Keratinocyte (primary cell): ENCODE measurements around the gene STX16. TPM values are rescaled to one million over a fixed set of nuclear protein-coding genes. Genes with fewer than 3 reads are reported as not detected.

Experiments
- DNase-seq: peaks from one replicate; pipeline ENCODE4 v3.0.0-alpha.2; 2011; ENCODE audit warnings: low read depth, missing footprints, low spot score
- FAIRE-seq: peaks from 2 replicates; lab custom pipeline; 2011; peaks lifted over from hg19 to GRCh38; lab: Jason Lieb, UNC
- H2AFZ ChIP-seq: 2 replicates; pipeline ENCODE4 v1.6.0; 2012; ENCODE audit warnings: low read length, control low read depth, inconsistent platforms; ENCODE audit not compliant: control insufficient read depth
- H3K27ac ChIP-seq: 2 replicates; pipeline ENCODE4 v1.5.1; 2011; ENCODE audit warnings: low read length; ENCODE audit not compliant: control insufficient read depth, insufficient read depth
- H3K27me3 ChIP-seq: 3 replicates; pipeline ENCODE4 v1.6.0; 2011; ENCODE audit warnings: low read length; ENCODE audit not compliant: control insufficient read depth, insufficient read depth; ENCODE audit errors: extremely low read depth
- H3K36me3 ChIP-seq, 2 experiments: 2 replicates in 1 of 2; 3 replicates in 1 of 2; pipeline ENCODE4 v1.5.1; 2011; ENCODE audit warnings: low read length in 2 of 2, mild to moderate bottlenecking in 1 of 2; ENCODE audit not compliant: control insufficient read depth in 2 of 2, insufficient read depth in 2 of 2; ENCODE audit errors: extremely low read depth in 1 of 2
- H3K4me1 ChIP-seq: 3 replicates; pipeline ENCODE4 v1.5.1; 2011; ENCODE audit warnings: low read length; ENCODE audit not compliant: control insufficient read depth, insufficient read depth; ENCODE audit errors: extremely low read depth
- H3K4me2 ChIP-seq: 3 replicates; pipeline ENCODE4 v1.6.0; 2011; ENCODE audit warnings: low read depth, low read length; ENCODE audit not compliant: control insufficient read depth, insufficient read depth; ENCODE audit errors: extremely low read depth
- H3K4me3 ChIP-seq, 3 experiments: fragments of 200-600 bp in 1 of 3; sonication (generic) in 1 of 3; 2 replicates in 2 of 3; 3 replicates in 1 of 3; pipeline ENCODE4 v1.5.1; 2011 to 2016; ENCODE audit warnings: low read length in 3 of 3, mild to moderate bottlenecking in 3 of 3, control low read depth in 2 of 3, inconsistent platforms in 1 of 3, low read depth in 1 of 3, mixed read lengths in 1 of 3, mixed run types in 1 of 3, moderate library complexity in 1 of 3; ENCODE audit not compliant: control insufficient read depth in 2 of 3, insufficient read depth in 2 of 3; ENCODE audit errors: extremely low read depth in 1 of 3
- H3K79me2 ChIP-seq: 2 replicates; pipeline ENCODE4 v1.6.0; 2012; ENCODE audit warnings: low read length; ENCODE audit not compliant: control insufficient read depth, insufficient read depth
- H3K9ac ChIP-seq: 3 replicates; pipeline ENCODE4 v1.6.0; 2011; ENCODE audit warnings: low read length; ENCODE audit not compliant: control insufficient read depth, insufficient read depth; ENCODE audit errors: extremely low read depth
- H3K9me1 ChIP-seq: 3 replicates; pipeline ENCODE4 v1.6.0; 2011; ENCODE audit warnings: low read length; ENCODE audit not compliant: control insufficient read depth, insufficient read depth; ENCODE audit errors: extremely low read depth
- H3K9me3 ChIP-seq: 2 replicates; pipeline ENCODE4 v1.5.1; 2012; ENCODE audit warnings: low read depth, low read length; ENCODE audit not compliant: control insufficient read depth
- H4K20me1 ChIP-seq: 3 replicates; pipeline ENCODE4 v1.6.0; 2011; ENCODE audit warnings: low read length; ENCODE audit not compliant: control insufficient read depth, insufficient read depth; ENCODE audit errors: extremely low read depth
- CTCF ChIP-seq, 3 experiments: IDR thresholded peaks in 1 of 3; conservative IDR thresholded peaks in 1 of 3; optimal IDR thresholded peaks in 1 of 3; 2 replicates in 2 of 3; 3 replicates in 1 of 3; pipeline versions ENCODE3 to v1.5.1; 2011; ENCODE audit warnings: low read length in 3 of 3, mild to moderate bottlenecking in 3 of 3, moderate library complexity in 2 of 3, control low read depth in 1 of 3, inconsistent platforms in 1 of 3; ENCODE audit not compliant: insufficient read depth in 2 of 3; ENCODE audit errors: extremely low read depth in 1 of 3
- EZH2 ChIP-seq: IDR thresholded peaks from one replicate; pipeline ENCODE4 v1.6.1; 2012; ENCODE audit warnings: inconsistent platforms, mild to moderate bottlenecking, low read length, moderate library complexity
- dilution Hi-C: fragments of 300-500 bp; cut with MboI; formaldehyde crosslinking; loops from one replicate; pipeline ENCODE4 v1.7.0; 2020; ENCODE audit warnings: low sequenced_read_pairs; ENCODE audit not compliant: extremely low pct_ligation_motif_present
- polyA plus RNA-seq, 5 experiments: library from polyadenylated mRNA; depleted of rRNA in 3 of 5; stranded (reverse) in 3 of 5; stranded (forward) in 1 of 5; unstranded in 1 of 5; fragments of >200 nt; gene quantifications; 1 replicate in 1 of 5; 2 replicates in 3 of 5; 3 replicates in 1 of 5; pipeline versions ENCODE4 v1.2.1 to v1.2.3, GENCODE V29; 2011 to 2012; ENCODE audit warnings: missing spikeins in 2 of 5, low read depth in 1 of 5, low replicate concordance in 1 of 5

STX16 gene
- polyA plus RNA-seq, 1 donor (not counting 4 experiments of a cell fraction or from before 2014, with no cell fraction given) = 69.7 TPM

- dilution Hi-C loops = no loop called here
- no peaks in the 10 kb centered on the region for H3K9me1 ChIP-seq
Observed at GRCh38 chr20:58700823-58701222, 49.7 kb downstream of the STX16 start.

GRCh38 chr20:58701431-58702160 is 50.5 kb downstream of the STX16 start:
- Histone ChIP-seq H3K4me1 (no peaks in the 10 kb centered on the region), H2AFZ (no peak overlapping the region), H3K4me3 (no peak overlapping the region), H3K27ac (no peak overlapping the region), H3K4me2 (no peak overlapping the region), H3K79me2 (no peaks in the 10 kb centered on the region), H4K20me1 (no peaks in the 10 kb centered on the region), H3K9me3 (no peaks in the 10 kb centered on the region), H3K9ac (no peak overlapping the region), H3K27me3 (no peaks in the 10 kb centered on the region), H3K9me1 (no peaks in the 10 kb centered on the region), H3K36me3 (peaks cover 4 to 26% of the 10 kb centered on the region in 2 experiments)
- no peak for DNase-seq
- TF ChIP-seq EZH2 (no peak), CTCF (optimal IDR thresholded peaks at IDR 0.05 in 1 of 3, IDR thresholded peaks at IDR 0.05 in 1 of 3, conservative IDR thresholded peaks at IDR 0.05 in 1 of 3; ENCODE audit: extremely low read depth in 1 of 3, insufficient read depth in 2 of 3, low read length in 3 of 3) (no peak)
- no peak for FAIRE-seq
- dilution Hi-C loops = no loop called here

More at GRCh38 chr20:58700823-58701222, 49.7 kb downstream of the STX16 start:
- Histone ChIP-seq H2AFZ (no peak overlapping the region), H3K79me2 (no peaks in the 10 kb centered on the region), H3K4me1 (no peaks in the 10 kb centered on the region), H3K4me3 (no peak overlapping the region), H3K27ac (no peak overlapping the region), H3K9ac (no peak overlapping the region), H3K9me3 (no peaks in the 10 kb centered on the region), H3K27me3 (no peaks in the 10 kb centered on the region), H3K4me2 (no peak overlapping the region), H4K20me1 (no peaks in the 10 kb centered on the region), H3K36me3 (peaks cover 4 to 26% of the 10 kb centered on the region in 2 experiments)
- DNase-seq = no peak
- TF ChIP-seq EZH2 (no peak), CTCF (optimal IDR thresholded peaks at IDR 0.05 in 1 of 3, IDR thresholded peaks at IDR 0.05 in 1 of 3, conservative IDR thresholded peaks at IDR 0.05 in 1 of 3; ENCODE audit: extremely low read depth in 1 of 3, insufficient read depth in 2 of 3, low read length in 3 of 3) (no peak)
- FAIRE-seq = no peak
